HG03354 (cell line): Measurements from ENCODE around the gene SLC2A1.
"Not testable (repeated sequence)": the region's sequence is repeated elsewhere in the genome, so short reads cannot be mapped to it uniquely, and the experiment has no call there.

Experiments used
- ATAC-seq: cut with Tn5 transposase; IDR thresholded peaks from one replicate; pipeline ENCODE4 v1.9.1; 2021; ENCODE audit warnings: mild to moderate bottlenecking; ENCODE audit not compliant: unreplicated experiment, poor library complexity, severe bottlenecking

The SLC2A1 gene

DNA sequence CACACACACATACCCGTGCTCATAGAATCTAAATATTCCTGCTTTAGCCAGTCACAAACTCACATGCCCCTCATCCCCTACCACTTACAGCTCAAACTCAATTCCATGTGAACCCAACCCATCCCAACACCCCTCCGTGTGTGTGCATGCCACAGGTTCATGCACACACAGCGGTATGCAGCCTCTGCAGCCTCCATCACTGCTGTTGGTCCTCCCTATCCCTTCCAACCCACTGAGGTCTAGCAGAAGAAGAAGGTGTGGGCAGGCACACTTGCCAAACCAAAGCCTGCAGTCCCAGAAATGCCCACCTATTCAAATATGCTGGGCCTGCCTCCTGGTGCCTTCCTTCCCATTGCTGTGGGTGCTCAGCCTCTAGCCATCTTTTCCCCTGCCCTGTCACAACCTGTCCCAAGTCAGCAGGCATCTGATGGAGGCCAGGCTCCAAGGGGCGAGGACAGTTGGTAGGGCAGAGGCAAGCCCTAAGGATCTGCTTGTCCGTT lies 26.2 kb downstream of the SLC2A1 start:
- ATAC-seq: peak; percentile 2

DNA sequence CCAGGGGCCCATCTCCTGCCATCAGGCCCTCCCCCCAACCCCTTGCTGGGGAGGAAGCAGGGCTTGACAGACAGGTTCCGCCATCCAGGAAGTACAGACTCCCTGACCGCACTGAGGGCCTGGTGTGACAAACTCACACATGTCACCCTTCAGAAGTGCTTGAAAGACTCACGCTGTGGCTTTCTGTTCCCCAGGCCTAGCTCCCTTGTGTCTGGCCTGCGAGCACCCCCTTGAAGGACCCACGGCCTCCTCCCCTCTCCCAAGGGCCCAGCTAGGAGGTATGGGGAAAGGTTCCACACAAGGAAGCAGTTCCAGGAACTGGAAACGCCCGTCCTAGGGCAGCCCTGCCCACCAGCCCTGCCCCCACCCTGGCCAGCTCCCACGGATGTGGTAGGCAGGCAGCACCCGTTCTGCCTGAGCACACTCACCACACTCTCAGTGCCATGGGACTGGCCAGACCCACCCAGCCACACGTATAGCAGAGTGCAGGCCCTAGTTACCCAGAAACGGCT lies 26.7 kb downstream of the SLC2A1 start:
- peak; percentile 67 for ATAC-seq

DNA sequence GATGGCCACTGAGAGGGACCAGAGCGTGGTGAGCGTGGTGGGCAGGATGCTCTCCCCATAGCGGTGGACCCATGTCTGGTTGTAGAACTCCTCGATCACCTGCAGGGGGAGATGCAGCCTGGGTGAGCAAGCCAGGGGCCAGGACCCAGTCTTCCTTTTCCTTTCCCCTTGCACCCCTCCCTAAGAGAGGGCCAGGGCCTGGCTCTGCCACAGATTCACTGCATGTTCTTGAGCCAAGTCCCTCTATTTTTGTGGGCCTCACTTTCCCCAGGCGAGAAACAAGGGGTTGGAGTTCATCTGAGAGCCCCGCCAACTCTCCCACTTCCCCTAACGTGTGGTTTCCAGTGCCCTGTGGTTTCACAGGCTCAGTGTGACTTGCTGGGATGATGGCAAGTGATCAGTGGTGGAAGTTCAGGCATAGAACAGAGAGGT lies 27.5 kb downstream of the SLC2A1 start:
- ATAC-seq: peak; percentile 33

DNA sequence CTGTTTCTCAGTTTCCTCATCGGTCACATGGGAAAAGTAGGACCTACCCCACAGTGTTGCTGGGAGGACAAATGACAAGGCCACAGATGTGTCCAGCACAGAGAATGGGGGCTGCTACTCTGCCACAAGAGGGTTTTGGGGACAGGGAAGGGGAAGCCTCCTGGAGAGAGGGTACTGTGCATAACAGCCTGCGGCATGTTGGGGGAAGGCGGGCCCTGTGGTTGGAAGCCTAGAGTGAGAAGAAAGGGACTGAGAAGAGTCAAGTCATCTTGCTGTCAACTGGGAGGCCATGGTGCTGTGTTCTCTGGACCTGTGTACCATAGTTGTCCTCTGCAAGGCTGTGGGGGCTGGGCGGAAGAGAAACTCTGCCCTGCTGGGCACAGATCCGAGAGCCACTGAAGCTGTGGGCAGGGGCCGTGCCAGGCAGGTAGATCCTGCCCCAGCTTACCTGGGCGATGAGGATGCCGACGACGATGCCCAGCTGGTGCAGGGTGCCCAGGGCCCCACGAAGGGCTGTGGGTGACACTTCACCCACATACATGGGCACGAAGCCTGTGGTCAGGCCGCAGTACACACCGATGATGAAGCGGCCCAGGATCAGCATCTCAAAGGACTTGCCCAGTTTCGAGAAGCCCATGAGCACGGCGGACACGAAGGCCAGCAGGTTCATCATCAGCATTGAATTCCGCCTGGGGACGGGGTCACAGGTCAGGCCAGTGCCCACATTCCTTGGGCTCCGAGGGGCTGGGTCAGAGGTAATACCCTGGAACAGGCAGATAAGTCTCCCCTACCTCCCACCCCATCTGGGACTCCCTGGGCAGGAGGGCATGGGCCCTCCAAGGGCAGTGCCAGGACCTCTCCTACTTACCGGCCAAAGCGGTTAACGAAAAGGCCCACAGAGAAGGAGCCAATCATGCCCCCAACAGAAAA lies 28.2 kb downstream of the SLC2A1 start:
- ATAC-seq: no peak

DNA sequence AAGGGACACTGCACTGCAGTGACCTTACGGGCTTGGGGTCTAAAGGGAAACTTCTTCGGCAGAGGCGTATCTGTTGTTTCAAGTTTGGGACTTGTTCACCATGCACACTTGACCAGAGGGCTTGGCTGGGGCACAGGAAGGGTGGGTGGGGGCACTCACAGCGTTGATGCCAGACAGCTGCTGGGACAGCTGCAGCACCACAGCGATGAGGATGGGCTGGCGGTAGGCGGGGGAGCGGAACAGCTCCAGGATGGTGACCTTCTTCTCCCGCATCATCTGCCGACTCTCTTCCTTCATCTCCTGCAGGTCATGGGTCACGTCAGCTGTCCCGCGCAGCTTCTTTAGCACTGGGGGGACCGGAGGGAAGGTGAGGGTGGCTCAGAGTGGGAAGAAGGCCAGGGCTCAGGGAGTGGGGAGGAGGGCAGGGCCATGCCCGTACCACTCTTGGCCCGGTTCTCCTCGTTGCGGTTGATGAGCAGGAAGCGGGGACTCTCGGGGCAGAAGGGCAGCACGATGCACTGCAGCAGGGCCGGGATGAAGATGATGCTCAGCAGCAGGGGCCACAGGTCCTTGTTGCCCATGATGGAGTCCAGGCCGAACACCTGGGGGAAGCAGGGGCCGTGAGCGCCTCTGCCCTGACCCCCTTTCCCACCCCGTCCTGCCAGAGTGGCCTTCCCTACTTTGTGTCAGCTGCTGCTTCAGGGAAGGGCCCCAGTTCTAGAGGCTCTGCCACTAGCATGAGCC lies 29.1 kb downstream of the SLC2A1 start:
- no peak for ATAC-seq

DNA sequence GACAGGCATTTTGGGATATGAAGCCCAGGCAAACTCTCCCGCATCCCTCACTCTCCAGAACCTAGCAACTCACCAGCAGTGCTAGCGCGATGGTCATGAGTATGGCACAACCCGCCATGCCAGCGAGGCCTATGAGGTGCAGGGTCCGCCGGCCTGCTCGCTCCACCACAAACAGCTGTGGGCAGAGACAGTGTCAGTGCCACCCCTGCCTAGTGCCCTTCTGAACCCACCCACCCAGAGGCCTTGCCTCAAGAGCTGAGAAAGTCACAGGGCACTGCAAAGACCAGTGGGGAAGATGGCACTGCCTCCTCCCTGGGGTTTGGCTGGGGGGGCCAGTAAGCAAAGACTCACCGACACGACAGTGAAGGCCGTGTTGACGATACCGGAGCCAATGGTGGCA lies 29.8 kb downstream of the SLC2A1 start:
- no peak for ATAC-seq

DNA sequence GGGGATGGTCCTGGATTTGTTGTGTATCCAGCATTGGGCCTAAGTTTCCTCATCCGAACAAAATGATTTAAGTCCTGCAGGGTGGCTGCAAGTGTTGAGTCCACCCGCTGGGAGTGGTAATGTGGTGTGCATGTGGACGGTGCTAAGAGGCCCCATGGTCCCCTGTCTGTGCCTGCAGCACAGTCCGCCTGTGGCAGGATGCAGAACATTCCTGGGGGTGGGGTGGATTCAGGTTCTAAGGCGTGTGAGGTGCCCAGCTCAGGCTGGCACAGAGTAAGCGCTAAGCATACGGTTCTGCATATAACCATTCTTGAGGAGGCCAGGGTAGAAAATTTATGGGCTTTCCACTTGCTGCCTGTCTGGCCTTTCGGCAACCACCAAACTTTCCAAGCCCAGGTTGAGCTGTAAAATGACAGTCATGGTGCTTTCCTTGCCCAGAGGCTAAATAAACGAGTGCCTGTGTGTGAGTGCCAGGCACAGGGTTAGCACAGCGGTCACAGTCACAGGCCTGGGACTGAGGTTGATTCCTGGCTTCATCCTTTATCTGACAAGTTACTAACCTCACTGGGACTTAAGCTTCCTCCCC lies 30.7 kb downstream of the SLC2A1 start:
- no peak for ATAC-seq

DNA sequence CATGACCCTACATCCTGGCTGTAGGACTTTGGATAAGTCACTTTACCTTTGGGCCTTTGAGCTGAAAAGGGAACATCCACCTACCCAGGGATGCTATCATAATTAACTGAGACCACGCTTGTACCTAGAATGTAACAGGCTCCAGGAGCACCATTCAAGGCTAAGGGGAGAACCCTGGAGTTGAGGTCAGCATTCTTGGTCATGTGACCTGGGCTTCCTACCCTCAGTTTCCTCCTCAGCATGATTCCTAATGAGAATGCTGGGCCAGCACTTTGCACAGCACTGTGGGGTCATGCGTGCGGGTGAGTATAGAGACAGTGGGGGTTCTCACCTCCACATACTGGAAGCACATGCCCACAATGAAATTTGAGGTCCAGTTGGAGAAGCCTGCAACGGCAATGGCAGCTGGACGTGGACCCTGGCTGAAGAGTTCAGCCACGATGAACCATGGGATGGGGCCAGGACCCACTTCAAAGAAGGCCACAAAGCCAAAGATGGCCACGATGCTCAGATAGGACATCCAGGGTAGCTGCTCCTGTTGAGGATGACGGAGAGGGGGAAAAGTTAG lies 31.3 kb downstream of the SLC2A1 start:
- ATAC-seq: no peak

DNA sequence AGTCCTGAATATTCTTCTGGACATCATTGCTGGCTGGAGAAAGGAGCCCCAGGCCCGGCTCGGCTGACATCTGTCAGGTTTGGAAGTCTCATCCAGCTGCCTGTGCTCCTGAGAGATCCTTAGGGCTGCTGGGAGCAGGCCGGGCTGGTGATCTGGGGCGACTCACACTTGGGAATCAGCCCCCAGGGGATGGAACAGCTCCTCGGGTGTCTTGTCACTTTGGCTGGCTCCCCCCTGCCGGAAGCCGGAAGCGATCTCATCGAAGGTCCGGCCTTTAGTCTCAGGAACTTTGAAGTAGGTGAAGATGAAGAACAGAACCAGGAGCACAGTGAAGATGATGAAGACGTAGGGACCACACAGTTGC lies 31.8 kb downstream of the SLC2A1 start:
- ATAC-seq: no peak

DNA sequence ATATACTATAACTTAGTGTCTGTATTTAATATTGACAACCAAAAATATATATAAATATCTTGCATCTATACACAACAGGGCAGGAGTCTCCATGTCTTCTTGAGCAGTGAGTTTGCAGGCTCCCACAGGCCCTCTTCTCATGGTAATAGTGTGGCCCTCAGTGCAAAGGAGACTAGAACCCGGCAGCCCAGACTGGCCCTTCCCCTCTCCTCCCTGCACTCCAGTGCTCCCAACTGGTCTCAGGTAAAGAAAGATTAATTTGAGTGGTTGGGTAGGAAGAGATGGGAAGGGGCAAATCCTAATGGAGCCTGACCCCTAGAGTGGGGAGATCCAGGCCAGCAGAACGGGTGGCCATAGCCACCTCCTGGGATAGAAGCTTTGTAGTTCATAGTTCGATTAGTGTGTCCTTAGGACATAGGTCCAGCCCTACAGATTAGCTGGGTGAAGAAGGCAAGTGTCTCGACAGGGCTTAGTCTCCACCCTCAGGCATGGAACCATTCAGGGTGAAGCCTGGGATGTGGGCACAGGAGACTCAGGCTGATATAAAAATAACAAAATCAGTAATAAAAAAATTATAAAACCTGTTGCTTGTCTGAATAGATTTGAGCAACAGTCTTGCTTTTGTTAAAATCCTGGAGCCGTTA lies 32.3 kb downstream of the SLC2A1 start:
- no peak for ATAC-seq

DNA sequence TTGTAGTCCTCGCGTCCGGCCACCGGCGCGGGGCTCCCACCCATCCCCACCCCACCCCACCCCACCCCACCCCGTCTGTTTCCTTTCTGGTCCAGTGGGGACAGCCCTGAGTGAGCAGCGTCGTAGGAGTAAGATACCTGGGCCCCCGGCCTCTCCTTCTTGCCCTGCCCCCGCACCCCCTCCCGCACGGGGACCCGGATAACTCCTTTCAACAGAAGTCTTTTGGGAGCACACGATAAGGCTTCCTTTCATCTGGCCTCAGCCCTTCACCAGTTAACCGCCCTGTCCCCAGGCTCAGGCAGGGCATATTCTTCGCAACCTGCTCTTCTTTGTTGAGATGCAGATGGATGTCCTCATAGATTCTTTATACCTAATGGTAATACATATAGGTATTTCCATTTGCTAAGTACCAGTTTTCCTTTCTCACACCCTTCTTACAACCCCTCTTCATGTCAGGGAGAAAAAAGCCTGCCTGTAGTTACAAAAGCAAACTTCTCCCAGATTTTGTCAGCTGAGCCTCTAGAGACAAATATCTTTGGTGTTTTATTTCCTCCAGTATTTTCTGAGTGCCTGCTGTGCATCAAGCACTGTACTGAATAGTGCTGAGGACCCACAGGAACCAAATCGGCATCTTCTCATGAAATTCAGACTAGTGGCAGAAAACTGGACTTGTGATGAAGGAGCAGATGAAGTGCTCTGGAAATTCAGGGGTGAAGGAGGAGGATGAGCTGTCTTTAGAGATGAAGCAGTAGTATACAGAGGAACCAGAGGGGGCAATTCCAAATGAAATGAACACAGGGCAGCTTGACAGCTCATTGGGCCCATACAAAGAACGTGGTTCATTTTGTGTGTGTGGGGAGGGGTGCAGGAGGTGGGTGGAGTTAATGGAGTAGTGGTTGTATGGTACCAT lies 33.6 kb downstream of the SLC2A1 start:
- ATAC-seq: peak; percentile 13

DNA sequence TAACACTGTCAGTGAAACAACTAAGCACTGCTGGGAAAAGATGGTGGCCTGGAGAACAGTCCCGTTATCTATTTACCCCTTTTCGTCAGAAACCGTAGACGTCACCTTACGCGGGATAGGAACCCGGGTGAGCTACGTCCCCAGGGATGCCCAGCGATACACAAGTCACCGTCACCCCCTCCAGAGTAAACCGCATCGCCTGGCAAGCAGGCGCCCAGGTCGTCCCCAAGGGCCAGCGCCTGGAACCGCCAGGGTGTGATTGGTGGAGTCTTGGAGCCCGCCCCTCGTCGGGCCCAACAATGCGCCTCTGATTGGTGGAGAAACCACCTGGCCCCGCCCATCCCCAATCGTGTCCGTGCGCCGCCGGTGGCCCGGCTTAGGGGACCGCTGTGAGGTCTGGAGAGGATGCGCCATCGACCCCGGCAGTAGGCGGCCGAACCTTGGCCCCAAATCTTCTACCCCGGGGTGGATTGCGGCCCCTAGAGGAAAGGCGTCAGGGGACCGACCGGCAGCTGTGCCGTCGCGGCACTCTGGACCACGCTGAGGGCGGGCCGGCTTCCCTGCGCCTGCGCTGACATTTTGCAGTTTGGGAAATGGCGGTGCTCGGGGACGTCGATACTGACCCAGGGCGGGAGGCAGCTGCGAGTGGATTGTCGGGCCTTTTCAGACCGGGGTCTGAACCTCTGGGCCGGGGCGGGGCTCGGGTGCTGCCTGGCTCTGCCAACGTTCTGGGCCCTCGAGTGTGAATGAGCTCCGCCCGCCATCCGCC lies 34.4 kb downstream of the SLC2A1 start:
- ATAC-seq: peak; percentile 91

DNA sequence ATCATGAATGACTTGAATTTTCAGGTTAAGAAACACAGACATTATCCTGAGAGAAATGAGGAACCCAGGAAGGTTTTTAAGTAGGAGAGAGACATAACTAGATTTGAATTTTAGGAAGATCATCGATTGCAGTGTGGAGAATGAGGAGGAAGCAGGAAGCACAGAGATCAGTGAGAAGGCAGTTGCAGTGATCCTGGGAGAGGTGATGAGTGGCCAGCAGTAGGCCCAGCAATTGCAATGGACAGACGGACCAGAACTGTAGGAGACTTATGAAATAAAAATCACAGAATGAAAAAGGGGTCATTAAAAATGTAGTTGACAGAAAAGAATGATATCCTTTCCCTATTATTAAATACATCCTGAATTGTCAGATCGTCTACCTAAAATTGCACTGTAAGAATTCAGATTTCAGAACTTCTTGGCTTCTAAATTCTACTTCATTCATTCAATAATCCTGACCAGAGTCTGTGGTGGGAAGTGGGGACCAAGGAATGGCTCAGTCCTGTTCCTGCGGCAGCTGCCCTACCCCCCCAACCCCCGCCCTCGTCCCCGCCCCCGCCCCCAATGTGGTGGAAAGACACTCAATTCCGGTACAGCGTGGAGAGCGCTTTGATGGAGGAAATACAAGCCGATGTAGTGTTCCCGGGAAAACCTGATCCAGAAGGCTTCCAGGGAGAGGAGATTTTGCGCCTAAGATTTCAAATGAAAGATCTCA lies 35.1 kb downstream of the SLC2A1 start:
- ATAC-seq: no peak

DNA sequence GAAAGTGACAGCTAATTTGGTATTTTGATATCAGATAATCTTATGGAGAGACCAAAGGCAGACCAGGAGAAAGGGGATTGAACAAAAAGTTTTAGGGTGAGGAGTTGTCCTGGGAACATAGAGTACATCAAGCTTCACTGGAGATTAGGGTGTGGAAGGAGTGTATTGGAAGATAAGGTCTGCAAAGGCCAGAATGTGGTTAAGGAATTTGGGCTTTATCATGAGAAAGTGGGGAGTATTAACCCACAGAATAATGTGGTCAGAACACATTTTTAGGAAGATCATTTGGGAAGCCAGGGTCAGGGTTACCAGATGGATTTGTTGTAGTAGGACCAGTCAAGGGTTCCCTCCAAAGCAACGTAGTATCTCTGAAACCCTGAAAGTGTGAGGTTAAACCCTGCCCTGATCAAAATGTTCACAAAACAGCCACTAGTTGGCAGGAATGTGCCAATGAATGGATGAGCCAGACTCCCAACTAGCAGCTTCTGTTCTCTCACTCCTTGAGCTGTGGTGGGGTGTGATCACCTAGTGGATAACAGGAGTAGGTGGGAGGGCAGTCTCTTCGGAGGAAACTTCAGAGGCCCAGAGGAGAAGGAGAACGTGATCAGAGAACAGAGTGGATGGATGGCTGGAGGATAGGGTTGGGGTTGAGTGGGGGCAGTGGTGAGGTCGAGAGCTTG lies 35.8 kb downstream of the SLC2A1 start:
- ATAC-seq: peak; percentile 35

DNA sequence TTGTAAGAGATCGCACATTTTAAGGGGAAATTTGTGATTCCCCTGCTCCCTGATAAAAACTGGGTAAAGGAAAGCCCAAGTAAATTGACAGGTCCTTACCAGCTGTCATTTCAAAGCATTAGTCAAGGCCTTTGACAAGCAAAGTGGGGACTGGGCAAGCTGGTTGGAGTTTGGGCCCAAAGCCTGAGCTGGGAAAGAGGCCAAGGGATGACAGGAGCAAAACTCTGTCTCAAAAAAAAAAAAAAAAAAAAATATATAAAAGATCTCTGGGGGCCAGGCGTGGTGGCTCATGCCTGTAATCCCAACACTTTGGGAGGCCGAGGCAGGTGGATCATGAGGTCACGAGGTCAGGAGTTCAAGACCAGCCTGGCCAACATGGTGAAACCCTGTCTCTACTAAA lies 36.9 kb downstream of the SLC2A1 start:
- no peak for ATAC-seq

DNA sequence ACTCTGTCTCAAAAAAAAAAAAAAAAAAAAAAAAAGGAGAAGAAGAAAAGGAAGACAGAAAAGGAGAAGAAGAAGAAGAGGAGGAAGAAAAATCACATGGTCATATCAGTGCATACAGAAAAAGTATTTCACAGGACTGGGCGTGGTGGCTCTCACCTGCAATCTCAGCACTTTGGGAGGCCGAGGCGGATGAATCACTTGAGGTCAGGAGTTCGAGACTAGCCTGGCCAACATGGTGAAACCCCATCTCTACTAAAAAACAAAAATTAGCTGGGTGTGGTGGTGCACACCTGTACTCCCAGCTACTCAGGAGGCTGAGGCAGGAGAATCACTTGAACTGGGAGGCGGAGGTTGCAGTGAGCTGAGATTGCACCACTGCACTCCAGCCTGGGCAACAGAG lies 39.0 kb downstream of the SLC2A1 start:
- not testable (repeated sequence) for ATAC-seq

DNA sequence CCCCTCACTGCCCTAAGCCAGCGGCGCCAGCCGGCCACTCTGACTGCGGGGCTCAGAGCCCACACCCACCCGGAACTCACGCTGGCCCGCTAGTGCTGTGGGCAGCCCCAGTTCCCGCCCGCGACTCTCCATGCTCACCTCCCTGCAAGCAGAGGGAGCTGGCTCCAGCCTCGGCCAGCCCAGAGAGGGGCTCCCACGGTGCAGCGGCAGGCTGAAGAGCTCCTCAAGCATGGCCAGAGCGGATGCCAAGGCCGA lies 41.5 kb downstream of the SLC2A1 start:
- no peak for ATAC-seq
